D721Med (cell line): ENCODE data around the gene DGAT2.

Experiments
- DNase-seq: peaks from one replicate; pipeline ENCODE4 v3.0.0; 2011; ENCODE audit warnings: low spot score; ENCODE audit not compliant: insufficient read length
- FAIRE-seq: peaks from 2 replicates; lab custom pipeline; 2011; peaks lifted over from hg19 to GRCh38; lab: Jason Lieb, UNC
- CTCF ChIP-seq: IDR thresholded peaks from 2 replicates; pipeline ENCODE4 v1.5.1; 2012; ENCODE audit warnings: mild to moderate bottlenecking, control low read depth; ENCODE audit not compliant: insufficient read depth; ENCODE audit errors: missing control alignments

DGAT2 gene

GRCh38 chr11:75793966-75794365 lies 25.4 kb downstream of the DGAT2 start:
- no peak for TF ChIP-seq CTCF
- DNase-seq, result no peak
- no peak for FAIRE-seq

GRCh38 chr11:75795276-75796090 lies 26.9 kb downstream of the DGAT2 start:
- TF ChIP-seq CTCF, result no peak
- FAIRE-seq, result no peak
- DNase-seq, result no peak

- no peak for TF ChIP-seq CTCF
- FAIRE-seq (no peak), DNase-seq (no peak)
Measured at GRCh38 chr11:75796091-75796435, 27.5 kb downstream of the DGAT2 start.

GRCh38 chr11:75797116-75797515 lies 28.5 kb downstream of the DGAT2 start:
- DNase-seq (no peak), FAIRE-seq (no peak)
- no peak for TF ChIP-seq CTCF

- FAIRE-seq (no peak), DNase-seq (no peak)
- TF ChIP-seq CTCF, result no peak
Measured at GRCh38 chr11:75797792-75798191, 29.2 kb downstream of the DGAT2 start.

- TF ChIP-seq CTCF, result no peak
- DNase-seq (no peak), FAIRE-seq (no peak)
Measured at GRCh38 chr11:75800136-75800675, 31.6 kb downstream of the DGAT2 start.

- no peak for TF ChIP-seq CTCF
- no peak for FAIRE-seq
- DNase-seq, result no peak
Measured at GRCh38 chr11:75800728-75801361, 32.3 kb downstream of the DGAT2 start.
